ENCODE measurements around the gene HTT. TPM values are rescaled to one million over a fixed set of nuclear protein-coding genes. Genes with fewer than 3 reads are reported as not detected.

Gene HTT
- total and polyA plus RNA-seq, 10 of the 15 experiments (the other 5 are each of a cell fraction or from before 2014, with no cell fraction given): 3.3 to 113 (median 43.3) TPM

GRCh38 chr4:3247399-3248177 lies 173.1 kb downstream of the HTT start:
- FAIRE-seq (no peak), ATAC-seq (no peak), DNase-seq (ENCODE audit: low read depth, low spot score) (no peak)
- RAD21 ChIA-PET (ENCODE audit: unreplicated experiment): no interaction called here
- CTCF ChIA-PET: no interaction called here
- no peak overlapping the region for H3K4me3 ChIP-seq
- H2AFZ ChIP-seq (ENCODE audit: control insufficient read depth, low read depth, low read length): no peak overlapping the region
- peaks cover 0 to 3% of the 10 kb centered on the region in 2 experiments; a peak in 2 of 4 replicates for H3K36me3 ChIP-seq (ENCODE audit: control insufficient read depth in 2 of 2, insufficient read depth in 2 of 2, low read length in 1 of 2)
- in situ Hi-C loops (cut with MboI): no loop called here
- intact Hi-C loops (cut with micrococcal nuclease; ENCODE audit: unreplicated experiment): no loop called here
- H3K9ac ChIP-seq (ENCODE audit: control insufficient read depth, insufficient read depth, low read length): no peak overlapping the region
- no peaks in the 10 kb centered on the region for H3K27me3 ChIP-seq (replicated peaks in 1 of 2; ENCODE audit: control insufficient read depth in 2 of 2, insufficient read depth in 2 of 2, low read length in 1 of 2)
- no peaks in the 10 kb centered on the region for H4K20me1 ChIP-seq (ENCODE audit: control insufficient read depth, insufficient read depth)
- BruUV-seq (replicated peaks): no TSS peak
- SMC1A ChIA-PET (ENCODE audit: uncharacterized antibody, unreplicated experiment): no interaction called here
- WGBS (ENCODE audit: insufficient coverage, insufficient replicate concordance, low lambda C conversion rate, missing lambda C conversion rate): 82% methylated on average over 19 of the region's 21 CpGs
- no peaks in the 10 kb centered on the region for H3K79me2 ChIP-seq (ENCODE audit: control insufficient read depth, insufficient read depth, low read length)
- H3K4me2 ChIP-seq (ENCODE audit: control insufficient read depth, insufficient read depth): no peak overlapping the region
- no peaks in the 10 kb centered on the region for H3K4me1 ChIP-seq (ENCODE audit: control insufficient read depth, insufficient read depth, low read length)
- TF ChIP-seq CHD4 (IDR thresholded peaks at IDR 0.05) (no peak), POLR2A (IDR thresholded peaks at IDR 0.05; ENCODE audit: low read depth, low read length) (peak; percentile 15; the same call in 1 of the 2 replicates), RELA (IDR thresholded peaks at IDR 0.05; ENCODE audit: borderline replicate concordance, partially characterized antibody) (no peak), SMAD5 (IDR thresholded peaks at IDR 0.05; ENCODE audit: low read depth) (no peak)
- H3K9me3 ChIP-seq (replicated peaks; ENCODE audit: control insufficient read depth, insufficient read depth, low read length): no peaks in the 10 kb centered on the region
- POLR2A ChIA-PET: no interaction called here
- H3K27ac ChIP-seq (ENCODE audit: control insufficient read depth, insufficient read depth): no peak overlapping the region

DNA sequence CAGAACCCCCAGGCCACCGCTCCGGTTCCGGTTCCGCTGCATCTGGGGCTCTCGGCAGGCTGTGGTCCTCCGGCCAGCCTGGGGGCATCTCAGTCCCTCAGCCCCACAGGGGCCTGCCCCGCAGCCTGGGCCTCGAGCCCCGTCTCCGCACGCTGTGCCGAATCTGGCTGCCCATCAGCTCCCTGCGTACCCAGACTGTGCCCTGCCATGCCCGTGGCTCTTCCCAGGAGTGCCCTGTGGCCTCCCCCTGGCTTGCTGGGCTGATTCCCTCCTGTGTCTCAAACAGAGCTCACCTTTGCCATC lies 173.6 kb downstream of the HTT start:
- ChIA-PET POLR2A (no interaction called here), RAD21 (ENCODE audit: unreplicated experiment) (no interaction called here), SMC1A (ENCODE audit: uncharacterized antibody, unreplicated experiment) (no interaction called here), CTCF (no interaction called here)
- H3K36me3 ChIP-seq (ENCODE audit: control insufficient read depth in 2 of 2, insufficient read depth in 2 of 2, low read length in 1 of 2): peaks cover 0 to 3% of the 10 kb centered on the region in 2 experiments; a peak in 2 of 4 replicates
- H3K9me3 ChIP-seq (replicated peaks; ENCODE audit: control insufficient read depth, insufficient read depth, low read length): no peaks in the 10 kb centered on the region
- TF ChIP-seq NFYB (IDR thresholded peaks at IDR 0.05; ENCODE audit: insufficient read depth, low read depth, low read length) (no peak), TCF7 (IDR thresholded peaks at IDR 0.05; ENCODE audit: borderline replicate concordance) (no peak), ZZZ3 (IDR thresholded peaks at IDR 0.05; ENCODE audit: control insufficient read depth, insufficient read length, low read depth) (no peak), POLR2A (IDR thresholded peaks at IDR 0.05; ENCODE audit: low read depth, low read length) (no peak; the same call in 1 of the 2 replicates), ZNF622 (IDR thresholded peaks at IDR 0.05) (no peak), NRF1 (conservative IDR thresholded peaks at IDR 0.05; ENCODE audit: low read depth, low read length) (no peak), JUND (IDR thresholded peaks at IDR 0.05; ENCODE audit: low read depth, low read length) (no peak), POLR2AphosphoS5 (IDR thresholded peaks at IDR 0.05; ENCODE audit: low read length) (no peak), ZNF207 (IDR thresholded peaks at IDR 0.05; ENCODE audit: borderline replicate concordance) (no peak), KDM1A (IDR thresholded peaks at IDR 0.05; ENCODE audit: borderline replicate concordance) (no peak), SPI1 (IDR thresholded peaks at IDR 0.05; ENCODE audit: borderline replicate concordance, insufficient read depth, low read depth, low read length) (no peak), ASH2L (IDR thresholded peaks at IDR 0.05; ENCODE audit: borderline replicate concordance, low read depth) (no peak), JUNB (IDR thresholded peaks at IDR 0.05) (no peak), NFYA (IDR thresholded peaks at IDR 0.05; ENCODE audit: borderline replicate concordance, low read depth, low read length) (no peak)
- FAIRE-seq (no peak), ATAC-seq (no peak), DNase-seq (ENCODE audit: low read depth, low spot score) (no peak)
- H3K4me3 ChIP-seq: no peak overlapping the region
- H3K27me3 ChIP-seq (replicated peaks in 1 of 2; ENCODE audit: control insufficient read depth in 2 of 2, insufficient read depth in 2 of 2, low read length in 1 of 2): no peaks in the 10 kb centered on the region
- no TSS peak for BruUV-seq (replicated peaks)
- 83% methylated on average over 11 of the region's 14 CpGs for WGBS (ENCODE audit: insufficient coverage, insufficient replicate concordance, low lambda C conversion rate, missing lambda C conversion rate)
- H3K9ac ChIP-seq (ENCODE audit: control insufficient read depth, insufficient read depth, low read length): no peak overlapping the region
- H3K4me1 ChIP-seq (ENCODE audit: control insufficient read depth, insufficient read depth, low read length): no peaks in the 10 kb centered on the region
- H4K20me1 ChIP-seq (ENCODE audit: control insufficient read depth, insufficient read depth): no peaks in the 10 kb centered on the region
- no peaks in the 10 kb centered on the region for H3K79me2 ChIP-seq (ENCODE audit: control insufficient read depth, insufficient read depth, low read length)
- no peak overlapping the region for H3K27ac ChIP-seq (ENCODE audit: control insufficient read depth, insufficient read depth)
- no peak overlapping the region for H3K4me2 ChIP-seq (ENCODE audit: control insufficient read depth, insufficient read depth)
- in situ Hi-C loops (cut with MboI): no loop called here
- intact Hi-C loops (cut with micrococcal nuclease; ENCODE audit: unreplicated experiment): no loop called here
- no peak overlapping the region for H2AFZ ChIP-seq (ENCODE audit: control insufficient read depth, low read depth, low read length)

Data from GM12878 (cell line).